Ishikawa (cell line): ENCODE measurements around the gene STX5.

Experiments used
- CEBPB ChIP-seq: IDR thresholded peaks from 2 replicates; pipeline ENCODE4 v1.6.1; 2012
- CREB1 ChIP-seq: IDR thresholded peaks from 2 replicates; pipeline ENCODE4 v1.6.1; 2012; ENCODE audit warnings: low read depth
- EGR1 ChIP-seq: IDR thresholded peaks from 2 replicates; pipeline ENCODE4 v1.6.1; 2012
- EP300 ChIP-seq: IDR thresholded peaks from 2 replicates; pipeline ENCODE4 v1.6.1; 2012; ENCODE audit warnings: borderline replicate concordance
- FOXM1 ChIP-seq: IDR thresholded peaks from 2 replicates; pipeline ENCODE4 v1.6.1; 2012; ENCODE audit warnings: low read depth, borderline replicate concordance
- NFIC ChIP-seq: IDR thresholded peaks from 2 replicates; pipeline ENCODE4 v1.6.1; 2012
- RAD21 ChIP-seq: IDR thresholded peaks from 2 replicates; pipeline ENCODE4 v1.6.1; 2012; ENCODE audit warnings: low read depth
- TAF1 ChIP-seq: IDR thresholded peaks from 2 replicates; pipeline ENCODE4 v1.6.1; 2012; ENCODE audit warnings: low read depth, mild to moderate bottlenecking
- TCF12 ChIP-seq: IDR thresholded peaks from 2 replicates; pipeline ENCODE4 v1.6.1; 2012; ENCODE audit warnings: low read depth
- TEAD4 ChIP-seq: IDR thresholded peaks from 2 replicates; pipeline ENCODE4 v1.6.1; 2012
- USF1 ChIP-seq: IDR thresholded peaks from 2 replicates; pipeline ENCODE4 v1.6.1; 2012
- YY1 ChIP-seq: IDR thresholded peaks from 2 replicates; pipeline ENCODE4 v1.6.1; 2012; ENCODE audit warnings: low read depth
- ZBTB7A ChIP-seq: IDR thresholded peaks from 2 replicates; pipeline ENCODE4 v1.6.1; 2012; ENCODE audit warnings: low read depth
- TF ChIP-seq, protein P1 (sequence below): IDR thresholded peaks from 2 replicates; pipeline ENCODE4 v1.6.1; 2012
- TF ChIP-seq, protein P2 (sequence below): IDR thresholded peaks from 2 replicates; pipeline ENCODE4 v1.6.1; 2012; ENCODE audit warnings: low read depth, mild to moderate bottlenecking

The STX5 gene

GRCh38 chr11:62811659-62812058, 20.2 kb downstream of the STX5 start:
- TF ChIP-seq FOXM1: no peak
- no peak for TF ChIP-seq USF1
- TF ChIP-seq ZBTB7A: no peak
- TF ChIP-seq NFIC: no peak
- TF ChIP-seq, protein P1, sequence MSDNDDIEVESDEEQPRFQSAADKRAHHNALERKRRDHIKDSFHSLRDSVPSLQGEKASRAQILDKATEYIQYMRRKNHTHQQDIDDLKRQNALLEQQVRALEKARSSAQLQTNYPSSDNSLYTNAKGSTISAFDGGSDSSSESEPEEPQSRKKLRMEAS: no peak
- TF ChIP-seq EGR1: no peak

GRCh38 chr11:62810748-62811147, 21.1 kb downstream of the STX5 start:
- no peak for TF ChIP-seq ZBTB7A
- TF ChIP-seq TAF1: no peak
- peak; percentile 13; the same call in 1 of the 2 replicates for TF ChIP-seq NFIC

- TF ChIP-seq CEBPB (no peak), ZBTB7A (no peak), USF1 (no peak), NFIC (no peak), FOXM1 (no peak), TAF1 (no peak), CREB1 (no peak), EP300 (no peak), TEAD4 (no peak), YY1 (no peak)
- TF ChIP-seq, protein P2, sequence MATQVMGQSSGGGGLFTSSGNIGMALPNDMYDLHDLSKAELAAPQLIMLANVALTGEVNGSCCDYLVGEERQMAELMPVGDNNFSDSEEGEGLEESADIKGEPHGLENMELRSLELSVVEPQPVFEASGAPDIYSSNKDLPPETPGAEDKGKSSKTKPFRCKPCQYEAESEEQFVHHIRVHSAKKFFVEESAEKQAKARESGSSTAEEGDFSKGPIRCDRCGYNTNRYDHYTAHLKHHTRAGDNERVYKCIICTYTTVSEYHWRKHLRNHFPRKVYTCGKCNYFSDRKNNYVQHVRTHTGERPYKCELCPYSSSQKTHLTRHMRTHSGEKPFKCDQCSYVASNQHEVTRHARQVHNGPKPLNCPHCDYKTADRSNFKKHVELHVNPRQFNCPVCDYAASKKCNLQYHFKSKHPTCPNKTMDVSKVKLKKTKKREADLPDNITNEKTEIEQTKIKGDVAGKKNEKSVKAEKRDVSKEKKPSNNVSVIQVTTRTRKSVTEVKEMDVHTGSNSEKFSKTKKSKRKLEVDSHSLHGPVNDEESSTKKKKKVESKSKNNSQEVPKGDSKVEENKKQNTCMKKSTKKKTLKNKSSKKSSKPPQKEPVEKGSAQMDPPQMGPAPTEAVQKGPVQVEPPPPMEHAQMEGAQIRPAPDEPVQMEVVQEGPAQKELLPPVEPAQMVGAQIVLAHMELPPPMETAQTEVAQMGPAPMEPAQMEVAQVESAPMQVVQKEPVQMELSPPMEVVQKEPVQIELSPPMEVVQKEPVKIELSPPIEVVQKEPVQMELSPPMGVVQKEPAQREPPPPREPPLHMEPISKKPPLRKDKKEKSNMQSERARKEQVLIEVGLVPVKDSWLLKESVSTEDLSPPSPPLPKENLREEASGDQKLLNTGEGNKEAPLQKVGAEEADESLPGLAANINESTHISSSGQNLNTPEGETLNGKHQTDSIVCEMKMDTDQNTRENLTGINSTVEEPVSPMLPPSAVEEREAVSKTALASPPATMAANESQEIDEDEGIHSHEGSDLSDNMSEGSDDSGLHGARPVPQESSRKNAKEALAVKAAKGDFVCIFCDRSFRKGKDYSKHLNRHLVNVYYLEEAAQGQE: no peak
- TF ChIP-seq, protein P1: no peak
These were observed 25.2 kb downstream of the STX5 start for GRCh38 chr11:62806611-62807121.

GRCh38 chr11:62805961-62806441, 25.9 kb downstream of the STX5 start:
- TF ChIP-seq TEAD4 (no peak), FOXM1 (no peak), USF1 (no peak), EP300 (no peak), NFIC (no peak), TCF12 (no peak), YY1 (no peak), CEBPB (no peak), RAD21 (no peak)
- TF ChIP-seq, protein P1: no peak
- TF ChIP-seq, protein P2: no peak

- TF ChIP-seq CEBPB: no peak
- TF ChIP-seq NFIC: no peak
- no peak for TF ChIP-seq FOXM1
- 0 out of 2 replicates have a peak, but pooled peaks have one; percentile 11 for TF ChIP-seq EP300
- TF ChIP-seq, protein P1: peak; percentile 68; the same call in 1 of the 2 replicates
- peak; percentile 55; the same call in 1 of the 2 replicates for TF ChIP-seq ZBTB7A
- TF ChIP-seq EGR1: 0 out of 2 replicates have a peak, but pooled peaks have one; percentile 21
- TF ChIP-seq CREB1: peak; percentile 93
- TF ChIP-seq TAF1: peak; percentile 97
- TF ChIP-seq, protein P2: no peak
- TF ChIP-seq TEAD4: 0 out of 2 replicates have a peak, but pooled peaks have one; percentile 9
- TF ChIP-seq USF1: peak; percentile 3; the same call in 1 of the 2 replicates
- no peak for TF ChIP-seq RAD21
- peak; percentile 86 for TF ChIP-seq YY1
- peak; percentile 47; the same call in 1 of the 2 replicates for TF ChIP-seq TCF12
These were observed 26.6 kb downstream of the STX5 start, which contains the start of gene NXF1 for GRCh38 chr11:62805076-62805892. TSS of gene NXF1 (minus strand) at chr11:62805440. CDS start at chr11:62805356, 84 bp downstream.
